ENCODE measurements around the gene MBNL1. TPM values are rescaled to one million over a fixed set of nuclear protein-coding genes. Genes with fewer than 3 reads are reported as not detected.

Gene MBNL1
- total and polyA plus RNA-seq, 8 donors, result 25.7 to 379 (median 155) TPM

- Histone ChIP-seq H3K4me3 (no peak overlapping the region), H3K27me3 (no peaks in the 10 kb centered on the region), H3K36me3 (no peaks in the 10 kb centered on the region), H3K4me1 (peaks cover 0 to 61% (median 29%) of the 10 kb centered on the region in 4 donors), H3K9me3 (no peaks in the 10 kb centered on the region), H3K27ac (no peak overlapping the region)
- TF ChIP-seq EP300 (IDR thresholded peaks at IDR 0.05) (no peak), POLR2AphosphoS5 (IDR thresholded peaks at IDR 0.05) (no peak), CTCF (IDR thresholded peaks at IDR 0.05) (no peak), POLR2A (IDR thresholded peaks at IDR 0.05) (no peak)
- intact Hi-C loops (cut with DNase I; ENCODE audit: low total_unique reads), result no loop called here
- DNase-seq, result no peak
- WGBS, 5 donors, result 63 to 91% (median 82%) methylated on average over 1 of the region's 1 CpG
These were observed 80.7 kb downstream of the MBNL1 start for GRCh38 chr3:152349392-152349791.

GRCh38 chr3:152350139-152350538 is 81.4 kb downstream of the MBNL1 start:
- Histone ChIP-seq H3K4me3 (no peak overlapping the region), H3K27me3 (no peaks in the 10 kb centered on the region), H3K4me1 (peaks cover 0 to 61% (median 28%) of the 10 kb centered on the region in 4 donors), H3K36me3 (no peaks in the 10 kb centered on the region), H3K9me3 (no peaks in the 10 kb centered on the region), H3K27ac (no peak overlapping the region)
- no peak for DNase-seq
- intact Hi-C loops (cut with DNase I; ENCODE audit: low total_unique reads), result no loop called here
- TF ChIP-seq EP300 (IDR thresholded peaks at IDR 0.05), result no peak
- TF ChIP-seq POLR2AphosphoS5 (IDR thresholded peaks at IDR 0.05), result no peak
- no peak for TF ChIP-seq CTCF (IDR thresholded peaks at IDR 0.05)
- no peak for TF ChIP-seq POLR2A (IDR thresholded peaks at IDR 0.05)

GRCh38 chr3:152350776-152351175 is 82.0 kb downstream of the MBNL1 start:
- intact Hi-C loops (cut with DNase I; ENCODE audit: low total_unique reads), result no loop called here
- no peaks in the 10 kb centered on the region for H3K9me3 ChIP-seq
- TF ChIP-seq CTCF (IDR thresholded peaks at IDR 0.05) (no peak), POLR2A (IDR thresholded peaks at IDR 0.05) (no peak)
- H3K4me1 ChIP-seq, result peaks cover 0 to 61% (median 27%) of the 10 kb centered on the region in 4 donors
- 90 to 97% (median 92%) methylated on average over 4 of the region's 4 CpGs for WGBS, 5 donors
- no peak for DNase-seq
- H3K4me3 ChIP-seq, result no peak overlapping the region
- H3K27ac ChIP-seq, result no peak overlapping the region
- no peaks in the 10 kb centered on the region for H3K27me3 ChIP-seq
- no peaks in the 10 kb centered on the region for H3K36me3 ChIP-seq

GRCh38 chr3:152352554-152352953 is 83.8 kb downstream of the MBNL1 start:
- 72 to 89% (median 79%) methylated on average over 4 of the region's 4 CpGs for WGBS, 5 donors
- intact Hi-C loops (cut with DNase I; ENCODE audit: low total_unique reads), result no loop called here
- DNase-seq, result no peak
- H3K36me3 ChIP-seq, result no peaks in the 10 kb centered on the region
- no peaks in the 10 kb centered on the region for H3K9me3 ChIP-seq
- H3K4me3 ChIP-seq, result no peak overlapping the region
- H3K4me1 ChIP-seq, result peaks cover 0 to 68% (median 28%) of the 10 kb centered on the region in 4 donors
- TF ChIP-seq EP300 (IDR thresholded peaks at IDR 0.05) (no peak), CTCF (IDR thresholded peaks at IDR 0.05) (no peak), POLR2AphosphoS5 (IDR thresholded peaks at IDR 0.05) (no peak), POLR2A (IDR thresholded peaks at IDR 0.05) (no peak)
- H3K27ac ChIP-seq, result no peak overlapping the region
- no peaks in the 10 kb centered on the region for H3K27me3 ChIP-seq
